ENCODE data around the gene RBPJ.

DNA sequence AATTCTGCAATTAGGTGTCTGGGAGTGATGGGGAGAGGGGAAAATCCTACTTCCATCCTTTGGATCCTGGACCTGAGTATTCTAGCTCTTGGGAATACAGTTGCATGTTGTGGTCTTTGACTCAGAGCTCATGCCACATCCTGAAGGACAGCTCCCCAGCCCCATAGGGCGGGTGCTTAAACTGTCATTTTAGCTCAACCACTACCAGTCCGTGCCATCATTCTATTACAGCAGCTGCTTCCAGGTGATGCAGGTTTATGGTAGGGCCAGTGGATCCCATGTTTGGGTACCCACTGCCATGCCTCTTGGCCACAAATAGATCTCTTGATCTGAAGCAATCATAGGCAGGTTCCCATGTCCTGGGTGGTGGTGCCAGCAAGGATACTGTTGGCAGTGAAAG, 134.8 kb downstream of the RBPJ start:
- TF ChIP-seq, protein P1, sequence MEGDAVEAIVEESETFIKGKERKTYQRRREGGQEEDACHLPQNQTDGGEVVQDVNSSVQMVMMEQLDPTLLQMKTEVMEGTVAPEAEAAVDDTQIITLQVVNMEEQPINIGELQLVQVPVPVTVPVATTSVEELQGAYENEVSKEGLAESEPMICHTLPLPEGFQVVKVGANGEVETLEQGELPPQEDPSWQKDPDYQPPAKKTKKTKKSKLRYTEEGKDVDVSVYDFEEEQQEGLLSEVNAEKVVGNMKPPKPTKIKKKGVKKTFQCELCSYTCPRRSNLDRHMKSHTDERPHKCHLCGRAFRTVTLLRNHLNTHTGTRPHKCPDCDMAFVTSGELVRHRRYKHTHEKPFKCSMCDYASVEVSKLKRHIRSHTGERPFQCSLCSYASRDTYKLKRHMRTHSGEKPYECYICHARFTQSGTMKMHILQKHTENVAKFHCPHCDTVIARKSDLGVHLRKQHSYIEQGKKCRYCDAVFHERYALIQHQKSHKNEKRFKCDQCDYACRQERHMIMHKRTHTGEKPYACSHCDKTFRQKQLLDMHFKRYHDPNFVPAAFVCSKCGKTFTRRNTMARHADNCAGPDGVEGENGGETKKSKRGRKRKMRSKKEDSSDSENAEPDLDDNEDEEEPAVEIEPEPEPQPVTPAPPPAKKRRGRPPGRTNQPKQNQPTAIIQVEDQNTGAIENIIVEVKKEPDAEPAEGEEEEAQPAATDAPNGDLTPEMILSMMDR (IDR thresholded peaks at IDR 0.05) = no peak
- TF ChIP-seq ZFX (IDR thresholded peaks at IDR 0.05; ENCODE audit: borderline replicate concordance) = no peak
